HG03575 (cell line): ENCODE results near the gene HARS1.
"Not testable (repeated sequence)": the region's sequence is repeated elsewhere in the genome, so short reads cannot be mapped to it uniquely, and the experiment has no call there.

Experiments
- ATAC-seq: cut with Tn5 transposase; IDR thresholded peaks from one replicate; pipeline ENCODE4 v1.9.1; 2021; ENCODE audit not compliant: unreplicated experiment, insufficient number of reproducible peaks, low FRiP score; ENCODE audit errors: extremely low read depth

Gene HARS1

GRCh38 chr5:140690376-140690932 lies 716 bp downstream of the HARS1 start:
- ATAC-seq, result no peak

GRCh38 chr5:140678993-140679392 lies 12.2 kb downstream of the HARS1 start:
- no peak for ATAC-seq

GRCh38 chr5:140677947-140678346 lies 13.2 kb downstream of the HARS1 start:
- no peak for ATAC-seq

GRCh38 chr5:140674629-140675028 lies 16.5 kb downstream of the HARS1 start:
- no peak for ATAC-seq

- ATAC-seq, result no peak
These were observed 17.0 kb downstream of the HARS1 start for GRCh38 chr5:140674211-140674610.

GRCh38 chr5:140673187-140673976 lies 17.8 kb downstream of the HARS1 start, which contains the start of gene DND1:
TSS of gene DND1 (minus strand) at chr5:140673576. CDS start at chr5:140673542, 34 bp downstream.
- no peak for ATAC-seq

DNA sequence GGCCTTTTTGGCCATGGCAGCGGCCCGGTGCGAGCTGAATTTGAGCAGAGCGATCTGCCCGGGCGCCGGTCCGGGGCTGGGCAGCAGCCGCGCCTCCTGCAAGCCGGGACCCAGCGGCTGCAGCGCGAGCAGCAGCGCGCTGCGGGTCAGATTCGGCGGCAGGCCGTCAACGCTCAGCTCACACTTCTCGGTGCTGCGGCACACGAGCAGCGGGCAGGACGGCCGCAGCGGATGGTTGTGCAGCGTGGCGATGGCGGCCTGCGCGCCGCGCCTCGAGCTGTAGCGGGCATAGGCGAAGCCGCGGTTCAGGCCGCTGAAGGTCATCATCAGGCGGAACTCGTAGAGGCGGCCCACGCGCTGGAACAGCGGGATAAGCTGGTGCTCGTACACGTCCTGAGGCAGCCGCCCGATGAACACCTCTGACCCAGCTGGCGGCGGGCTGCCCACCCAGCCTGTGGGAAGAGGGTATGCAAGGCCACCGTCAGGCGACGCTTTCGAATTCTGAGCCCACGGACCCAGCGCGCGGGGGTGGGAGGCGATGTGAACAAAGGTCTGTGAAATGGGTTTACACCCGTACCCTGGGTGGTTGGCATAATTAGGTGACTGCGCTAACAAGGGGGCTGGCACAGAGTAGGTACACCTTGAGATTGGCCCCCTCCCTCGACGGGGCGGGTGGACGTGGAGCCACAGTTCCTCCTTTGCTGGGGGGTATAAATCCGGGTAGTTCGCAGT lies 18.5 kb downstream of the HARS1 start:
- no peak for ATAC-seq

- ATAC-seq, result no peak
These were observed 19.6 kb downstream of the HARS1 start for GRCh38 chr5:140671472-140672125.

DNA sequence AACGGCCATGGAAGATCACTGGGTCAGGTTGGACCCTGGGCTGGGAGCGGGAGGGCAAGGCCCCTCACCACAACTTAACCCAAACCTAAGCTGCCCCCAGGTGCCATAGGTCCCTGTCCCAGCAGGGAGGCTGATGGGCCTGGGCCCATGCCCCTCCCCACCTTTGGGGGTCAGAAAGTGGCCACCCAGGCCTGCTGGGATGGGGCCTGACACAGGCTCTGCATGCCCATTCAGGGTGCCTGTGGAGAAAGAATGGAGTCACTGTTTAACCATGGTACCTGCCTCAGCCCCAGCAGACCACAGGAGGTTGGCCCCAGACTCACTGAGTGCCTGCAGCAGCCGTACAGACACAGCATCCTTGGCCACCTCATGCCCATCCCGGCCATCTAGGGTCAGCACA lies 20.1 kb downstream of the HARS1 start:
- not testable (repeated sequence) for ATAC-seq

DNA sequence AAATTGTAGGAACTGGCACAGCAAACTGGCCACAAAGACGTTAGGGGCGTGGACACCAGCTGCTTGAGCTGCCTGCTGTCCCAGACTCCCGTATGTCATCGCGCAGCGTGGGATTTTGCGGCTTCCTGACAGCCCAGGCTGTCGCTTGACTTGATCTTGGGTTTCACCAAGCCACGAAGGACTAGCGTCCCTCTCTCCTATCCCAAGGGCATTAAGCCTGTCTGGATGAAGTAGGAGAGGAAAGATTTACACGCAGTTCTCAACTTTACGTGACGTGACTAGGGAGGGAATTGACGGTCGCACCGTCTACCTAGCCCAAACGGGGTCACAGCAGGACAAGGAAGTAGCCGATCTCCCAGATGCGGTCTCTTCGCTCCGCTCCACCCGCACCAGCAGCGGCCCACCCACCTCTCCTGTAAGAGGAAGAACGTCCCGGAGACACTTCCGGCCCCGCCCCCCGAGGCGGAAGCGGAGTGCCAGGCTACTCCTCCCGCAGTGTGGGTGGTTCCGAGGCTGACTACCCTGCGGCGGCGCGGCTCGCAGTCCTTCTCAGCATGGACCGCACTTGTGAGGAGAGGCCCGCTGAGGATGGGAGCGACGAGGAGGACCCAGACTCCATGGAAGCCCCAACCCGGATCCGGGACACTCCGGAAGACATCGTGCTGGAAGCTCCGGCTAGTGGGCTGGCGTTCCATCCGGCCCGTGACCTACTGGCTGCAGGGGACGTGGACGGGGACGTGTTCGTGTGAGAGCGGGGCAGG lies 26.6 kb downstream of the HARS1 start, which contains the start of gene WDR55:
TSS of gene WDR55 (plus strand) at position 546 of the 761 bp plus-strand sequence. CDS start at position 555, 9 bp downstream.
- ATAC-seq, result peak; percentile 66

- no peak for ATAC-seq
These were observed 27.2 kb downstream of the HARS1 start for GRCh38 chr5:140664030-140664358.

- not testable (repeated sequence) for ATAC-seq
These were observed 30.8 kb downstream of the HARS1 start for GRCh38 chr5:140660371-140660770.

GRCh38 chr5:140658870-140659269 lies 32.3 kb downstream of the HARS1 start:
- no peak for ATAC-seq

DNA sequence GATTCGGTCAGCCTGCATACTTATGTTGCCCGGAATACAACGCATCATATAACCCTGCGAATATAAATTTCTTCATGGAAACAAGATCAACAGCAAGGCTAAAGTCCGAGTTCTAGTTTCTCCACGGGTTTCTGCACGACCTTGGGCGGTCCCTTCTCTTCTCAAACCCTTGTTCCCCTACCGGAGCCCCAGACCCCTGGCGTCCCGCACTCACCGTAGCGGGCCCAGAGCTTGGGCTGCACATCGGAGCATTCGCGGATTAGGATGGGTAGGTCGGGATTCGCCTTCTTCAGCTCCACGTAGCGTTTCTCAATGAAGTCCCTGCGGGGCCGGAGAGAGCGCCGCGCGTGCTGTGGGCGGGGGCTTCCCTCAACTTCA lies 44.1 kb downstream of the HARS1 start:
- no peak for ATAC-seq

DNA sequence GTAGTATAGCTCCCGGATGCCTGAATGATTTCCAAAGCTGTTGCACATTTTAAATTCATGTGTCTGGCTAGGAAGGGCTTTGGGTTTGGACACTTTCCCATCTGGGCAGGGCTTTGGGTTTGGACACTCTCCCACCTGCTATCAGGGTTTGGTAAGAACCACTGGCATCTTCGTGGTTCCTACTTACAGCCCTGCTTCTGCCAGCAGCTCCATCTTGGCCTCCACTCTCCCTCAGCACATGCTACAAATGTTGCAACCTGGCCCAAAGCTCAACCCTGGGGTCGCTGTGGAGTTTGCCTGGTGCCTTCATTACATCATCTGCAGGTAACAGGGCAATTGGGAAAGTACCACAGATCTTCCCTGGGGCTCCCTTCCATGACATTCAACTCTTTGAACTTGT lies 48.5 kb downstream of the HARS1 start:
- no peak for ATAC-seq

DNA sequence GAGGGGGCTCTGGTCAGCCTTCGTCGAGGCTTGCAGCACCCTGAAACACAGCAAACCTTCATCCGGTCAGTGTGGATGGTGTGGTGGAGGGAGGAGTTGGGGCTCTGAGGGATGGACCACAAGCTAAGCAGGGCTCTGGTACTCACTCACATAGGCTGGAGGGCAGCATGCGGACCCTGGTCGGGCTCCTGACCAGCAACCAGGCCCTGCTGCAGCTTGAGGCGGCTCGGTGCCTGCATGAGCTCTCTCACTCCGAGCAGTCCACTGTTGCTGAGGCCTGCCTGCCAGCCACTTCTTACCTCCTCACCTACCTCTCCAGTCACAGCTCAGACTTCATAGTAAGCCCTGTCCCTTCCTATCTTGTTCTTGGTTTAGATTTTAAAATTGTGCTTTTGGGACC lies 49.5 kb downstream of the HARS1 start:
- ATAC-seq, result no peak

DNA sequence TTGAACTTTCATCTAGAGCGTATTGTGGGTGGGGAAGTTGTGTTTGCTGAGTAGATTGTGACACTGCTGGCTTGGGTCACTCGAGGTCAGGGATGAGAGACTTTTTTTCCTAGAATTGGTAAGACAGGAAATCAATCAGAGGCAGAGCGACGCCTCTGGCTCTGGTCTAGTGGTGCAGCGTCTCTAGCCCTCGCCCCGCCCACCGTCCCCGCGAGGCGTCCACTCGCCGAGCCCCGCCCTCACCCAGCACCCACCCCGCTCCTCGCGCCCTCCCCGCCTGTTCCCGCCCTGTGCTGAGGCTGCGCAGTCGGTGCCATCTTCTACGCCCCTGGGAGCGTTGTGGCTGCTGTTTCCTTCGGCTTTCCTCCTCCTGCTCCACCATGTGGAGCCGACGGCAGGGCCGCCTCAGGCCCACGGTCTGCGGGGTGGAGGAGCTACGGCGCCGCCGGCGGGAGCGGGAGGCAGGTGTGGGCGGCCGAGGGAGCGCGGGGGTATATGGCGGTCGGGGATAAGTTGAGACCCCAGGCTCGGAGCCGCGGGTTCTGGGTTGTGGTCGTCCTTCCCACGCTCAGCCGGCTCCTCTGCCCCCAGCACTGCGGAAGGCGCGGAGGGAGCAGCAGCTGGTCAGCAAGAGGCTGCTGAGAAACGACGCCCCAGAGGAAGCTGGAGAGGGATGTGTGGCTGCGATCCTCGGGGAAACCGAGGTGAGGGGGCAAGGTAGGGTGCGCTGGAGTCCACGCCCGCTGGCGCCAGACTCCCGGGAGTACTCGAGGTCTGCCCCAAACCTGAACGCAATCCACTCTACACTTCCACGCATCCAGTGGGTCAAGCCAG lies 51.8 kb downstream of the HARS1 start, which contains the start of gene TMCO6:
TSS of gene TMCO6 (plus strand) at position 304 of the 834 bp plus-strand sequence. CDS start at position 381, 77 bp downstream.
- no peak for ATAC-seq

- not testable (repeated sequence) for ATAC-seq
These were observed 52.3 kb downstream of the HARS1 start for GRCh38 chr5:140638898-140639147.
